ENCODE results near the gene UQCC5. TPM values are rescaled to one million over a fixed set of nuclear protein-coding genes. Genes with fewer than 3 reads are reported as not detected.

Gene UQCC5
- polyA plus RNA-seq, 1 of the 3 experiments (the other 2 are of a cell fraction): 124 TPM

DNA sequence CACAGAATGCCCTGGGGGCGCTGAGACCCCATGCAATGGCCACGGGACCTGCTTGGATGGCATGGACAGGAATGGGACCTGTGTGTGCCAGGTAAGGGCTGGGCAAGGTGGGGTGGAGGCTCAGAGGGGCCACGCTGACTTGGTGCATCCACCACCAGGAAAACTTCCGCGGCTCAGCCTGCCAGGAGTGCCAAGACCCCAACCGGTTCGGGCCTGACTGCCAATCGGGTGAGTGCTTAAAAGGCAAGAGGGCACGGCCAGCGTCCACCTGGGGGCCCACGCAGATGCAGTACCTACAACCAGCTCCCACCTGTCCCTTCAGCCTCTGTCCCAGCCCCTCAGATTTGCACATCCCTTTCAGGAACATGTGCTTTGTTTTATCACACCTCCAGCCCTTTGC, 34.4 kb upstream of the UQCC5 start (continued):
- TF ChIP-seq GABPA (IDR thresholded peaks at IDR 0.05; ENCODE audit: low read depth) (no peak), EP300 (IDR thresholded peaks at IDR 0.05; ENCODE audit: borderline replicate concordance in 1 of 2, low read depth in 1 of 2, low read length in 1 of 2) (no peak), NFIC (IDR thresholded peaks at IDR 0.05; ENCODE audit: borderline replicate concordance) (no peak), GATA2 (CRISPR knock-in tag; IDR thresholded peaks at IDR 0.05) (no peak)

DNA sequence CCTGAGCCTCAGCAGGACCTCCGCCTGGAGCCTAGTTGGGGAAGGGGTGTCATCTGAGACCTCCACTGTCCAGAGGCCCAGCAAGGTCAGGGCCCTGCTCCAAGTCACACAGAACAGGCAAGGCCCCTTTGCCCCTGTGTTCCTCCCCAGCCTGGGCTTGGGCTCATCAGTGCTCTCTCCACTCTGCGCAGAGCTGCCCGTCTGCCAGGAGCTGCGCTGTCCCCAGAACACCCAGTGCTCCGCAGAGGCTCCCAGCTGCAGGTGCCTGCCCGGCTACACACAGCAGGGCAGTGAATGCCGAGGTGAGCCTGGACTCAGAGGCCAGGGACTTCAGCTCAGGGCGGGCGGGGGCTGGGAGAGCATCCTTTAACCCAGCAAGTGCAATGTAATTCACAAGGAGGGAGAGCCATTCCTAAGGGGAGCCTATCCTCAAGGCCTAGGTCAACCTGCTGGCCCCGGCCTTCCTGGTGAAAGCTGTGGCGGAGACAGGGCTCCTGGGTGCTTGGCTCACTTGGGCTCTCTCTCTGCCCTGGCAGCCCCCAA, 33.5 kb upstream of the UQCC5 start:
- Histone ChIP-seq H3K27ac (ENCODE audit: low read depth in 2 of 2, low read length in 1 of 2) (no peak overlapping the region), H3K9me2 (no peaks in the 10 kb centered on the region), H3K9ac (no peak overlapping the region), H3K4me2 (no peak overlapping the region), H4K20me1 (ENCODE audit: insufficient read depth) (no peaks in the 10 kb centered on the region), H3K9me3 (no peaks in the 10 kb centered on the region), H3K36me3 (replicated peaks in 1 of 2; ENCODE audit: control insufficient read depth in 1 of 2, insufficient read depth in 2 of 2, low read length in 1 of 2) (no peaks in the 10 kb centered on the region), H3K4me1 (ENCODE audit: control insufficient read depth in 1 of 2, insufficient read depth in 2 of 2, low read depth in 1 of 2, low read length in 1 of 2) (peaks cover 0 to 8% of the 10 kb centered on the region in 2 experiments; a peak in 1 of 4 replicates), H3F3A (replicated peaks; ENCODE audit: insufficient read depth) (no peaks in the 10 kb centered on the region), H3K4me3 (ENCODE audit: low read depth in 2 of 2, low read length in 1 of 2) (no peak overlapping the region), H3K27me3 (ENCODE audit: insufficient read depth) (no peaks in the 10 kb centered on the region), H3K79me2 (ENCODE audit: insufficient read depth) (no peaks in the 10 kb centered on the region), H2AFZ (ENCODE audit: low read depth) (no peak overlapping the region)
- 100% methylated on average over 1 of the region's 11 CpGs for WGBS (ENCODE audit: low lambda C conversion rate)
- TF ChIP-seq TEAD4 (IDR thresholded peaks at IDR 0.05; ENCODE audit: borderline replicate concordance, insufficient read depth) (no peak), YY1 (IDR thresholded peaks at IDR 0.05; ENCODE audit: low read depth) (no peak), JUND (IDR thresholded peaks at IDR 0.05) (no peak), MEF2A (IDR thresholded peaks at IDR 0.05; ENCODE audit: borderline replicate concordance, low read depth) (no peak), EZH2phosphoT487 (IDR thresholded peaks at IDR 0.05; ENCODE audit: borderline replicate concordance, low read depth) (no peak), MXI1 (IDR thresholded peaks at IDR 0.05; ENCODE audit: low read depth, low read length) (no peak), POLR2AphosphoS5 (IDR thresholded peaks at IDR 0.05; ENCODE audit: low read depth, low read length) (no peak), NRF1 (IDR thresholded peaks at IDR 0.05; ENCODE audit: low read depth, low read length) (no peak), FOSL2 (IDR thresholded peaks at IDR 0.05; ENCODE audit: borderline replicate concordance, low read depth) (no peak), ELF1 (IDR thresholded peaks at IDR 0.05) (no peak)
- TF ChIP-seq, protein P1, sequence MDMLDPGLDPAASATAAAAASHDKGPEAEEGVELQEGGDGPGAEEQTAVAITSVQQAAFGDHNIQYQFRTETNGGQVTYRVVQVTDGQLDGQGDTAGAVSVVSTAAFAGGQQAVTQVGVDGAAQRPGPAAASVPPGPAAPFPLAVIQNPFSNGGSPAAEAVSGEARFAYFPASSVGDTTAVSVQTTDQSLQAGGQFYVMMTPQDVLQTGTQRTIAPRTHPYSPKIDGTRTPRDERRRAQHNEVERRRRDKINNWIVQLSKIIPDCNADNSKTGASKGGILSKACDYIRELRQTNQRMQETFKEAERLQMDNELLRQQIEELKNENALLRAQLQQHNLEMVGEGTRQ (IDR thresholded peaks at IDR 0.05; ENCODE audit: borderline replicate concordance, low read depth, low read length): no peak
- TF ChIP-seq, protein P2, sequence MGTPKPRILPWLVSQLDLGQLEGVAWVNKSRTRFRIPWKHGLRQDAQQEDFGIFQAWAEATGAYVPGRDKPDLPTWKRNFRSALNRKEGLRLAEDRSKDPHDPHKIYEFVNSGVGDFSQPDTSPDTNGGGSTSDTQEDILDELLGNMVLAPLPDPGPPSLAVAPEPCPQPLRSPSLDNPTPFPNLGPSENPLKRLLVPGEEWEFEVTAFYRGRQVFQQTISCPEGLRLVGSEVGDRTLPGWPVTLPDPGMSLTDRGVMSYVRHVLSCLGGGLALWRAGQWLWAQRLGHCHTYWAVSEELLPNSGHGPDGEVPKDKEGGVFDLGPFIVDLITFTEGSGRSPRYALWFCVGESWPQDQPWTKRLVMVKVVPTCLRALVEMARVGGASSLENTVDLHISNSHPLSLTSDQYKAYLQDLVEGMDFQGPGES (IDR thresholded peaks at IDR 0.05; ENCODE audit: low read depth, low read length): no peak
- TF ChIP-seq, protein P3, sequence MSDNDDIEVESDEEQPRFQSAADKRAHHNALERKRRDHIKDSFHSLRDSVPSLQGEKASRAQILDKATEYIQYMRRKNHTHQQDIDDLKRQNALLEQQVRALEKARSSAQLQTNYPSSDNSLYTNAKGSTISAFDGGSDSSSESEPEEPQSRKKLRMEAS (IDR thresholded peaks at IDR 0.05; ENCODE audit: low read depth): no peak
- TF ChIP-seq, protein P4, sequence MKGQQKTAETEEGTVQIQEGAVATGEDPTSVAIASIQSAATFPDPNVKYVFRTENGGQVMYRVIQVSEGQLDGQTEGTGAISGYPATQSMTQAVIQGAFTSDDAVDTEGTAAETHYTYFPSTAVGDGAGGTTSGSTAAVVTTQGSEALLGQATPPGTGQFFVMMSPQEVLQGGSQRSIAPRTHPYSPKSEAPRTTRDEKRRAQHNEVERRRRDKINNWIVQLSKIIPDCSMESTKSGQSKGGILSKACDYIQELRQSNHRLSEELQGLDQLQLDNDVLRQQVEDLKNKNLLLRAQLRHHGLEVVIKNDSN (IDR thresholded peaks at IDR 0.05; ENCODE audit: borderline replicate concordance, low read depth): no peak
- no peak for DNase-seq
- ChIA-PET CTCF (interaction anchor here (1.4 to 2.3 kb wide), 2 partner anchors 31 to 84 kb away, joined by 3 to 9 read pairs; no protein-coding TSS in a partner anchor), POLR2A (interaction anchor here (0.6 kb wide), 1 partner anchor 112 kb away, joined by 4 read pairs; no protein-coding TSS in a partner anchor)

All from SK-N-SH (cell line).